ENCODE results near the gene INTS13.

Gene INTS13

GRCh38 chr12:26857465-26858176 lies 80.2 kb downstream of the INTS13 start:
- DNase-seq (ENCODE audit: insufficient read length, low spot score) (no peak), FAIRE-seq (peak; percentile 69)
- TF ChIP-seq PAX5 (IDR thresholded peaks at IDR 0.05; ENCODE audit: insufficient read depth, low read length, severe bottlenecking) = no peak
- TF ChIP-seq SPI1 (IDR thresholded peaks at IDR 0.05; ENCODE audit: low read depth, low read length) = no peak
- TF ChIP-seq POLR2A (IDR thresholded peaks at IDR 0.05; ENCODE audit: low read depth, low read length) = no peak
- no peak for TF ChIP-seq POLR2AphosphoS5 (IDR thresholded peaks at IDR 0.05; ENCODE audit: low read depth, low read length)
- no peak for TF ChIP-seq TAF1 (IDR thresholded peaks at IDR 0.05; ENCODE audit: low read depth, low read length)
- TF ChIP-seq POU2F2 (IDR thresholded peaks at IDR 0.05; ENCODE audit: low read depth, low read length) = no peak

GRCh38 chr12:26855337-26855736 lies 82.4 kb downstream of the INTS13 start:
- DNase-seq (ENCODE audit: insufficient read length, low spot score) (no peak), FAIRE-seq (no peak)
- TF ChIP-seq SPI1 (IDR thresholded peaks at IDR 0.05; ENCODE audit: low read depth, low read length) (no peak), POU2F2 (IDR thresholded peaks at IDR 0.05; ENCODE audit: low read depth, low read length) (no peak), POLR2A (IDR thresholded peaks at IDR 0.05; ENCODE audit: low read depth, low read length) (no peak), PAX5 (IDR thresholded peaks at IDR 0.05; ENCODE audit: insufficient read depth, low read length, severe bottlenecking) (no peak), TAF1 (IDR thresholded peaks at IDR 0.05; ENCODE audit: low read depth, low read length) (no peak), POLR2AphosphoS5 (IDR thresholded peaks at IDR 0.05; ENCODE audit: low read depth, low read length) (no peak)
